GM19023 (cell line): ENCODE data around the gene GPR33.
A peak's percentile ranks its signal among the peaks of the same experiment; 100 is the strongest.
"Not testable (repeated sequence)": the region's sequence is repeated elsewhere in the genome, so short reads cannot be mapped to it uniquely, and the experiment has no call there.

ENCODE experiments used
- ATAC-seq: cut with Tn5 transposase; IDR thresholded peaks from one replicate; pipeline ENCODE4 v1.9.1; 2021; ENCODE audit warnings: mild to moderate bottlenecking, moderate library complexity; ENCODE audit not compliant: unreplicated experiment

GPR33 gene

DNA sequence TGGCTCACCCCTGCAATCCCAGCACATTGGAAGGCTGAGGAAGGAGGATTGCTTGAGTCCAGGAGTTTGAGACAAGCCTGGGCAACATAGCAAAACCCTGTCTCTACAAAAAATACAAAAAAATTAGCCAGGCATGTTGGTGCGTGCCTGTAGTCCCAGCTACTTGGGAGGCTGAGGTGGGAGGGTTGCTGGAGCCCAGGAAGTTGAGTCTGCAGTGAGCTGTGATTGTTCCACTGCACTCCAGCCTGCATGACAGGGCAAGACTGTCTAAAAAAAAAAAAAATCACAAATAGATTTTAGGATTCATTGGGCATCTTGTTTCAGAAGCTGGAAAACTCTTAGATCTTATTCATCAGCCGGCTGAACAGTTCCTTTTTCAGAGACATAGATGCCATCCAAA, 25.4 kb downstream of the GPR33 start:
- not testable (repeated sequence) for ATAC-seq

DNA sequence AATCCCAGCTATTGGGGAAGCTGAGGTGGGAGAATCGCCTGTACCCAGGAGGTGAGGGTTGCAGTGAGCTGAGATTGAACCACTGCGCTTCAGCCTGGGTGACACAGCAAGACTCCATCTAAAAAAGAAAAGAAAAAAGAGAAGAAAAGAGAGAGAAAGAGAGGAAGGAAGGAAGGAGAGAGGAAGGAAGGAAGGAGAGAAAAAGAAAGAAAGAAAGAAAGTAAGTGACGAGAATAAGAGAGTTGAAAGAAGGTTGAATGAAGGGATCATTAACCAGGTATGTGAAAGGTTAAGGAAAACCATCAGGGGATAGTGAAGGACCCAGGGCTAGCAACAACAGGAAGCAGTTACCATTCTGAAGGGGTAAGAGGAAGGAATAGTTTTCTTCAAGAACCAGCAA, 26.3 kb downstream of the GPR33 start:
- ATAC-seq: no peak

DNA sequence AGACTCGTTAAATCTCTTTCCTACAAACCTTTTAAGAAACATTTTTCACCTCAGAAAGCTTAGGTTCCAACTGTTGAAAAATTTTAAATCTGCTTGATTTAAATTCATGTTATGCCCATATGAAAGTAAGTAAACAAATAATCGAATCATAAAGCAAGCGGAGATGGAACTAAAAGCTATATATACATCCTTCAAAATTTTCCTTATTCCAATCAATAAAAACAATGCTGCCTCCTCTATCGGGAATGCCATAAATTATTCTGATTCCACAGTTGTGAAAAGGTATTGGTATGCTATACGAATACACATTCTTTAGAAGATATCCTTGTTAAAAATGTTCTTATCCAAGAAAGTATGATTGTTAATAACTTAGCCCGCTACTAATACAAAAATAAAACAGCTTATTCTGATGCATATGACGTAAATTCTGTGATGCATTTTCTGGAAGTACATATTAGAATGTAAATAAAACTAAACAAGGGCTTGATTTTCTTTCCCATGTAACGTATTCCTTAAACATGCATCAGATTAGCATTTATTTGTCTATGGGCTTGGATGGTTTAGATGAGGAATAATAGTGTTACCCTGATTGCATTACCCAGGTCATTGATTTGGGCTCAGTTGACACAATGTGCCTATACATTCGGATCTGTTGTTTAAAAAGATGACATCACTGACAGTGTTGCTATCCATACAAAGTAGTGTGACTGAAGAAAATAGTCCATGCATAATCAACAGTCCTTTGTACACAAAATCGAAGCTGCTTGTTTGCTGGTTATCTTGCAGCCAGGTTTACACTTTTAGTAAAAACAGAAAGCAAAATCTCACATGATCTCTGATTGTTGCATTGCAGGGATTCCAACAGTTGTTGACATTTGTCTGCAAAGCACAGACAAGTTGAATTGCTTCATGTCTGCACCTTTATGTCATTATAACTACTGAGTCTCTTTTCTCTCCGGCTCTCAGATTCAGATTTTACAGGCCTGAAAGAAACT, 29.9 kb downstream of the GPR33 start:
- no peak for ATAC-seq

DNA sequence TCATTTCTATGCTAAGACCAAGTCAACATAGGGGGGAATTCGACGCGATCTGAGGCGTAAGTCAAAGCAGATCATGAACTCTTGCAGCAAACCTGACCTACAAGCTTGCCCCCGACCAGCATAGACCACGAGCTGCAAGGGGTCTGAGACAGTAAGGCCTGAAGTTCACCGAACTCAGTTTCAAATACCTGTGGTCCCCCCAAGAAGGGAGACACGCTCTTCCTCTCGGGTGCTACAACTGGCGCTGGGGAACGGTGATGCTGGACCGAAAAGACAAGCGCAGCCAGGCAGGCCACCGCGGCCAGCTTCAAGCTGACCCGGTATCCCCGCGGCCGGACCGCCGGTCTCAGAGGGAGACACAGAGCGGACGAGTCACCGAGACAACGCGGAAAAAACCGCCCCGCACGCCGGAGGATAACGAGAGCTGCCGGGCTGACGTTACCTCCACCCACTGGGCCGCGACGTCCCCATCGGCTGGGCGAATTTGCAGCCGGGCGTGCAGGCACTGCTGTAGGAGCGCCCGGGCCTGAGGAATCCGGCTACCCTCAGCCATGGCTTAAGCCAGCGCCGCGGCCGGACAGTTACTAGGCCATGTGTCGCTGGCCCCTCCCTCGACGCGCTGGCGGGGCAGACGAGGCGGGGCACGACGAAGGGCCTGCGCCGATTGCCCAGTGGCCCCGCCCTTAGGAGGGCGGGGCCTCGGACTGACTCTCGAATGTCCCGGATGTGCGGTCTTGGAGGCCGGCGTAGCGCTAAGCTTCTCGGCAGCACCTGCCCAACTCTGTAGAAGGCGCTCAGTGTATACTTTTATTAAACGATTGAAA, 30.8 kb downstream of the GPR33 start, which contains the start of gene DTD2:
DTD2 (minus strand) TSS at position 666 of the 824 bp plus-strand sequence; CDS start at position 553, 113 bp downstream.
- peak; percentile 98 for ATAC-seq

DNA sequence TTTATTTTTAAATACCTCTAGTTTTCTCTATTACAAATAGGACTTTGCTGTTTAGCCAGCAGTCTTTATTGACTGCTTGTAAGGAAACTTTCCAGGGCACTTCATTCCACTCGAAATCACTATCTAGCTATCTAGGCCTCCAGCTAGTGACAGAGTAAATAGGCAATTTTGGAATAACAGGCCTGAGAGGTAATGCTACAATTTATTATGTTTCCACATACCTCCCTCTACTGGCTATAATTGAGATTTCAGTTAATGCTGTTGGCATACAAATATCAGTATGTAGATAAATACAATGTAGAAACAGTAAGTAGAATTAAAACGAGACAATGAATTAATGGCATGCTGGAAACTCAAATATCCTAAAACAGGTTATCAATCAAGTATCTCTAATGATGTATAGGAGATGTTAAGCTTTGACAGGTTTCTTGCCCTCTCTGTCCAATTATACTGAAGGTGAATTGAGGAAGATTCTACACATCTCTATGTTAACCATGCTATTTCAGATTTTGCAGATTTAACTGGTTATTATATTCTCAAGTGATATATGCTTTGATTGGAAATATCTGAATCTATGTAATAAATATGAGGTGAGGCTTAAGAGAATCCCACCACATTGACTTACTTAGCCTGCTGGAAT, 37.7 kb downstream of the GPR33 start:
- peak; percentile 60 for ATAC-seq

DNA sequence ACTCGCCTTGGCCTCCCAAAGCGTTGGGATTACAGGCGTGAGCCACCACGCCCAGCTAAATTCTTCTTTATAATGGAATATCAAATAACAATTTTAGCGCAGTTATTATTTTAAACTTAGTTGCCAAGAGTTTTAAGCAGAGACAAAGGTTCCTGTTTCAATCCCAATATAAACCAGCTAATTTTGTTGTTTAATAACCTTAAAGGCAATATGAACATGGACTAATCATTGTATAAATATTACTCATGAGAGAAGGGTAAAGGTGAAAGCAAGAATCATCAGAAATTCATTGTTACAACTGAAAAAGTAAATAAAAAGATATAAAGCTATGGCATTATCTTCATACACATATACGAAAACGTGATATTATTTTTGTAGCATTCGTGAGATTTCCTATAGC, 38.7 kb downstream of the GPR33 start:
- no peak for ATAC-seq

DNA sequence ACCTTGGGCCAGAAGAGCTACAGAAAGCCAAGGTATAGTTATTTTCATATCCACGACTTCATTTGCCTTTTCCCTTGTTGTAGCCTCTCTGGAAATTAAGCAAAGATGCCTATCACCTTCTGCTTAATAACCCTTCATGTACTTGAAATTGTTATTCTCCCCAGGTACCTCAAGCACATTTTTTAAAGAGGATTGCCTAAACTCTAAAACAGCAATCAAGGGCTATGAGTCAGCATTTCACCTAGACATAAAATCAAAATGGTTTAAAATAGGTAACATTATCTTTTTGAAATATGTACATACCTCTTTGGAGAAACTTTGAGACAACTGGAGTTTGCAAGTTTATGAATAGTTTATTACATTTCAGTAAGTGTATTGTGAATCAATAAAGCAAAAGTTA, 42.1 kb downstream of the GPR33 start:
- ATAC-seq: no peak

DNA sequence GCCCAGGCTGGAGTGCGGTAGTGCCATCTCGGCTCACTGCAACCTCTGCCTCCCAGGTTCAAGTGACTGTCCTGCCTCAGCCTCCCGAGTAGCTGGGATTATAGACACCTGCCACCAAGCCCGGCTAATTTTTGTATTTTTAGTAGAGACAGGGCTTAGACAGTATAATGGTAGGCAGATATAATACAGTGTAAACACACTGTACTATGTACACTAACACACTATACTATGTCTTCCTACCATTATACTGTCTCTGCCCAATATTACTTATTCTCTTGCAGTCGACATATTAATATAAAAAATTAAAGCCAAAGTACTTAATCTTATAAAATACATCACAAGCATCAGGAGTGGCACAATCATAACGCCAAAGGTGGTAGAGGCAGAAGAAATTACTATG, 45.6 kb downstream of the GPR33 start:
- no peak for ATAC-seq

DNA sequence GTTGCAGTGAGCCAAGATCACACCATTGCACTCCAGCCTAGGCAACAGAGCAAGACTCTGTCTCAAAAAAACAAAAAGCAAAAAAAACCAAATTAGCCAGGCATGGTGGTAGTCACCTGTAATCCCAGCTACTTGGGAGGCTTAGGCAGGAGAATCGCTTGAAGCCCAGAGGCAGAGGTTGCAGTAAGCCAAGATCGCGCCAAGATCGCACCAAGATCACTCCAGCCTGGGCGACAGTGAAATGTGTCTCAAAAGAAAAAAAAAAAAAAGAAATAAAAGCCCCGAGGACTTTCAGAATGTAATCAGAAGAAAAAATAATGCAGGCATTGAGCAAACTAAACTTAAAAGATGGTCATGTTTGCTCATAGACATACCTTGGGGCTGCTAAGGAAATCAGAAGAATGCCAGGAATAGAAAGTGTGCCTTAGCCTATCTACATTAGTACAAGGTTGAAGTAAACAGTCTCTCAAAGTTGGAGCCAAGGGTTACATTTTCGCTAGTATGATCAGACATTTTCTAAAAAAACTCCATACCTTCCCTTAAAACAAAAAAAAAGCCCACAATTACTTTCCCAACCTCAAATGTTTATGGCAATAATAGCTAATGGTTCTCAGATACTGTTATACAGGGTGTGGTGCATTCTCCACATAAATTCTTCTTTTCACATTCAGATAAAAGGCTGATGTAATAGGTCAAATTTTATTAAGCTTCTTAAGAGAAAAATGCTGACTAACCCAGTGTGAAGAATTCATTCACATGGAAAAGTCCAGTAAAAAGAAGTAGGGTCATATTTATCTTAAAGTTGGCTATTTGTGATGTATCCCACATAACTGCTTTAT, 46.3 kb downstream of the GPR33 start:
- no peak for ATAC-seq

DNA sequence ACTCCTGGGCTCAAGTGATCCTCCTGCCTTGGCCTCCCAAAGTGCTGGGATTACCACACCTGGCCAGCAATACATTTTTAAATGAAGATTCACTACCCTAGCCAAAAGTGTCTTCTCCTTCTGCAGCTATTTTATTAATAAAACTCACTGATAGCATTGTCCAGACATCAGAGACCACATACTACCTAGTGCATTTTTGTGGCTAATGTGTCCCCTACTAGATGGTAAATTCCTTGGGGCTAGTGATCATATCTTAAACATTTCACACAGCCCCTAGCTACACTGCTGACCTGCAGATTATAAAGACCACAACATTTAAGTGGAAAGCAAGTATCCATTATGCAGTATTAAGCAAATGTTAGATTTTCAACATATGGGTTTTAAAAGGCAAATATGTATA, 47.6 kb downstream of the GPR33 start:
- no peak for ATAC-seq

DNA sequence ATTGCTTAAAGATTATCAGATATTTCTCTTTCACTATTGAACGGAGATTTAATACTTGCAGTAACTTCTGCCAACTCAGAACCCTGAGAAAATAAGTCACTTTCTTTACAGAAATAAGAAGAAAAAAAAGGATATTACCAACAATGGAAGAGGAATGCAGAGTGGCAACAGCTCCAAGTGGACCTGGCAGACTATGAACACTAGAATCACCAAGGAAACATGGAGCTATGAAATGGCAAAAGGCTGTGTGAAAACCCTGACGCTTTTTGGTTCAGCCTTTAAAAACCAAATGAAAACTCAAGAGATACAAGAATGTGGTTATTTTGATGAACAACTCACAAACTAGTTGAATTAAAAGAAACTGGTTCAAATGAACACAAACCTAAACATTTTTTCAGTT, 48.3 kb downstream of the GPR33 start:
- no peak for ATAC-seq

DNA sequence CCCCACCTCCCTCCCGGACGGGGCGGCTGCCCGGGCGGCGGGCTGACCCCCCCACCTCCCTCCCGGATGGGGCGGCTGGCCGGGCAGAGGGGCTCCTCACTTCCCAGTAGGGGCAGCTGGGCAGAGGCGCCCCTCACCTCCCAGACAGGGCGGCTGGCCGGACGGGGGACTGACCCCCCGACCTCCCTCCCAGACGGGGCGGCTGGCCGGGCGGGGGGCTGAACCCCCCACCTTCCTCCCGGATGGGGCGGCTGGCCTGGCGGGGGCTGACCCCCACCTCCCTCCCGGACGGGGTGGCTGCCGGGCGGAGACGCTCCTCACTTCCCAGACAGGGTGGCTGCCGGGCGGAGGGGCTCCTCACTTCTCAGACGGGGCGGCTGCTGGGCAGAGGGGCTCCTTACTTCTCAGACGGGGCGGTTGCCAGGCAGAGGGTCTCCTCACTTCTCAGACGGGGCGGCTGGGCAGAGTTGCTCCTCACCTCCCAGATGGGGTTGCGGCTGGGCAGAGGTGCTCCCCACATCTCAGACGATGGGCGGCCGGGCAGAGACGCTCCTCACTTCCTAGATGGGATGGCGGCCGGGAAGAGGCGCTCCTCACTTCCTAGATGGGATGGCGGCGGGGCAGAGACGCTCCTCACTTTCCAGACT, 50.7 kb downstream of the GPR33 start:
- ATAC-seq: not testable (repeated sequence)

DNA sequence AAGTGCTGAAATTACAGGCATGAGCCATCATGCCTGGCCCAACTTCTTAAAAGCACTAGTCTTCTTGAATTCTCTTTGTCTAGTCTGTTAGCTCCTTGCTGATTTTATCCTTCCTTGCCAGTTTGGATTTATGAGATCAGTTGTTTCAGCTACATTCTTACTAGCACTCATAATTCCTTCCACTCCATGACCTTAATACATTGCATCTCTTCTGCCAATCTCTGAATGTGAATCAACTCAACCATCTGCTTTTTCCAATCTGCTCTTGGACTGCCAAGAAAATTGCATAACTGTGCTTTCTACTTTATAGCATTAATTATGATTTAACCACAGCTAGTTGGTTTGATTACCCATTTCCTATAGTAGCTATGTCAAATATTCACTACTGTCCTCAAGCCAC, 52.6 kb downstream of the GPR33 start:
- no peak for ATAC-seq
